Ovary (tissue), 1 donor: Measurements from ENCODE around the gene DND1.

Experiments
- EP300 ChIP-seq: sonication (generic); formaldehyde crosslinking; IDR thresholded peaks from one replicate; pipeline ENCODE4 v1.6.1; 2017; ENCODE audit warnings: antibody characterized with exemption
- POLR2A ChIP-seq: fragments of 450-650 bp; IDR thresholded peaks from one replicate; pipeline ENCODE4 v1.6.1; 2017; ENCODE audit warnings: antibody characterized with exemption, mild to moderate bottlenecking, moderate library complexity

- TF ChIP-seq EP300 (no peak), POLR2A (no peak)
Measured at GRCh38 chr5:140696891-140697492, 23.6 kb upstream of the DND1 start.
